ENCODE results near the gene DOC2A.

- TF ChIP-seq REST (IDR thresholded peaks at IDR 0.05; ENCODE audit: unreplicated experiment) (no peak), CTCF (conservative IDR thresholded peaks at IDR 0.05; ENCODE audit: low read depth in 2 of 2) (no peak), POLR2AphosphoS5 (IDR thresholded peaks at IDR 0.05; ENCODE audit: low read depth) (no peak), EZH2phosphoT487 (IDR thresholded peaks at IDR 0.05; ENCODE audit: unreplicated experiment) (no peak), ZNF331 (CRISPR knock-in tag; IDR thresholded peaks at IDR 0.05; ENCODE audit: low read depth) (no peak), ZNF114 (CRISPR knock-in tag; IDR thresholded peaks at IDR 0.05) (no peak), EZH2 (IDR thresholded peaks at IDR 0.05; ENCODE audit: low read depth, unreplicated experiment) (no peak), JUNB (IDR thresholded peaks at IDR 0.05; ENCODE audit: unreplicated experiment) (no peak)
These were observed 16.1 kb downstream of the DOC2A start for GRCh38 chr16:29994600-29995323.

Measured in GM23338 (cell line).